Transverse colon (tissue), 4 donors: ENCODE results near the gene NUDT15. TPM values are rescaled to one million over a fixed set of nuclear protein-coding genes. Genes with fewer than 3 reads are reported as not detected.

Source experiments
- DNase-seq: peaks from one replicate; pipeline ENCODE4 v3.0.0-alpha.2; 2019
- H3K27ac ChIP-seq, 4 donors: fragments of 200-600 bp; sonication (generic); 2 replicates each; pipeline ENCODE4 v1.5.1; 2016 to 2018; ENCODE audit warnings: inconsistent platforms in 4 of 4
- H3K27me3 ChIP-seq: fragments of 200-600 bp; sonication (generic); 2 replicates; pipeline ENCODE4 v1.5.1; 2017; ENCODE audit warnings: inconsistent platforms
- H3K36me3 ChIP-seq, 4 donors: fragments of 200-600 bp; sonication (generic); 2 replicates each; pipeline ENCODE4 v1.5.1; 2017 to 2019; ENCODE audit warnings: inconsistent platforms in 4 of 4
- H3K4me1 ChIP-seq, 4 donors: fragments of 200-600 bp; sonication (generic); 2 replicates each; pipeline ENCODE4 v1.5.1; 2017 to 2020; ENCODE audit warnings: inconsistent platforms in 4 of 4
- H3K4me3 ChIP-seq, 4 donors: fragments of 200-600 bp; sonication (generic); 1 replicate in 1 of 4; 2 replicates in 3 of 4; pipeline versions ENCODE4 v1.5.1 to v1.6.1; 2017 to 2019; ENCODE audit warnings: inconsistent platforms in 4 of 4
- H3K9me3 ChIP-seq, 2 donors: fragments of 200-600 bp; sonication (generic); 2 replicates each; pipeline ENCODE4 v1.5.1; 2017 to 2019; ENCODE audit warnings: inconsistent platforms in 2 of 2
- CTCF ChIP-seq, 5 experiments: fragments of 200-600 bp in 3 of 5; fragments of 450-650 bp in 2 of 5; sonication (generic) in 3 of 5; IDR thresholded peaks; 1 replicate in 2 of 5; 2 replicates in 3 of 5; pipeline ENCODE4 v1.5.1; 2016 to 2017; ENCODE audit warnings: antibody characterized with exemption in 5 of 5, inconsistent platforms in 3 of 5, mild to moderate bottlenecking in 2 of 5, moderate library complexity in 1 of 5
- EP300 ChIP-seq: sonication (generic); formaldehyde crosslinking; IDR thresholded peaks from one replicate; pipeline ENCODE4 v1.6.1; 2017; ENCODE audit warnings: antibody characterized with exemption, low read depth
- POLR2A ChIP-seq: fragments of 450-650 bp; IDR thresholded peaks from one replicate; pipeline ENCODE4 v1.6.1; 2016; ENCODE audit warnings: antibody characterized with exemption, mild to moderate bottlenecking, moderate library complexity
- POLR2AphosphoS5 ChIP-seq, 3 donors: sonication (generic); formaldehyde crosslinking; IDR thresholded peaks; one replicate each; pipeline ENCODE4 v1.6.1; 2016; ENCODE audit warnings: antibody characterized with exemption in 3 of 3
- WGBS, 2 donors: methylation state at CpG; one replicate each; pipeline ENCODE4 v1.1.5; 2018; ENCODE audit warnings: low coverage in 1 of 2; 5-methylcytosine and 5-hydroxymethylcytosine counted together
- in situ Hi-C, 4 donors: fragments of 200-750 bp; cut with MboI; loops; one replicate each; pipeline versions ENCODE4 v1.15.0 to v1.15.1; 2017; ENCODE audit warnings: low sequenced_read_pairs in 3 of 4, low pct_ligation_motif_present in 1 of 4, low pct_unique_long_range_greater_than_20kb in 1 of 4
- intact Hi-C: fragments of 100-400 bp; cut with DNase I; formaldehyde crosslinking; loops from one replicate; pipeline ENCODE4 v1.15.1; 2023; ENCODE audit warnings: low total_unique reads
- total RNA-seq, 4 donors: library from RNA; depleted of rRNA; stranded (reverse); fragments of >200 nt; gene quantifications; one replicate each; pipeline ENCODE4 v1.1.0, GENCODE V29; 2016

The NUDT15 gene
- total RNA-seq, 4 donors from 2014 or later = 0.40 to 16.1 (median 11.4) TPM

GRCh38 chr13:48072787-48073186 lies 35.3 kb downstream of the NUDT15 start:
- no peak for TF ChIP-seq POLR2AphosphoS5 (IDR thresholded peaks at IDR 0.05)
- TF ChIP-seq EP300 = no peak
- no peak for TF ChIP-seq POLR2A
- TF ChIP-seq CTCF (IDR thresholded peaks at IDR 0.05) = no peak
- intact Hi-C loops (no loop called here), in situ Hi-C loops (no loop called here)
- no peak for DNase-seq
- H3K36me3 ChIP-seq = peaks cover 4 to 82% (median 41%) of the 10 kb centered on the region in 4 donors
- H3K4me3 ChIP-seq = no peak overlapping the region
- 100% methylated on average over 2 of the region's 2 CpGs; no CpG with 5 or more reads in 1 of the 2 donors for WGBS, 2 donors
- no peaks in the 10 kb centered on the region for H3K27me3 ChIP-seq
- H3K9me3 ChIP-seq = peaks cover 0 to 33% of the 10 kb centered on the region in 2 donors
- no peaks in the 10 kb centered on the region for H3K4me1 ChIP-seq
- H3K27ac ChIP-seq = no peak overlapping the region

GRCh38 chr13:48074006-48074405 lies 36.5 kb downstream of the NUDT15 start:
- no peak overlapping the region for H3K4me3 ChIP-seq
- peaks cover 0 to 26% of the 10 kb centered on the region in 2 donors for H3K9me3 ChIP-seq
- peaks cover 4 to 87% (median 44%) of the 10 kb centered on the region in 4 donors for H3K36me3 ChIP-seq
- no peak overlapping the region for H3K27ac ChIP-seq
- no peak for TF ChIP-seq CTCF (IDR thresholded peaks at IDR 0.05)
- no peak for TF ChIP-seq POLR2A
- TF ChIP-seq EP300 = no peak
- no peak for TF ChIP-seq POLR2AphosphoS5 (IDR thresholded peaks at IDR 0.05)
- no peaks in the 10 kb centered on the region for H3K27me3 ChIP-seq
- in situ Hi-C loops = no loop called here
- intact Hi-C loops = no loop called here
- 89 to 92% methylated on average over 2 of the region's 2 CpGs for WGBS, 2 donors
- H3K4me1 ChIP-seq = no peaks in the 10 kb centered on the region
- no peak for DNase-seq

GRCh38 chr13:48078251-48078656 lies 40.7 kb downstream of the NUDT15 start:
- DNase-seq = peak; percentile 13
- H3K27me3 ChIP-seq = no peaks in the 10 kb centered on the region
- no peaks in the 10 kb centered on the region for H3K4me1 ChIP-seq
- H3K36me3 ChIP-seq = peaks cover 2 to 93% (median 40%) of the 10 kb centered on the region in 4 donors
- H3K27ac ChIP-seq = no peak overlapping the region
- H3K9me3 ChIP-seq = no peaks in the 10 kb centered on the region
- TF ChIP-seq CTCF (IDR thresholded peaks at IDR 0.05) (peak in 1 of 5 experiments; percentile 19), POLR2AphosphoS5 (IDR thresholded peaks at IDR 0.05) (no peak)
- intact Hi-C loops (no loop called here), in situ Hi-C loops (loop anchor here in 1 of 4 donors (25.0 kb wide), 1 partner anchor 684 kb away; no protein-coding TSS in a partner anchor)
- no peak overlapping the region for H3K4me3 ChIP-seq
- 33% methylated on average over 2 of the region's 2 CpGs; no CpG with 5 or more reads in 1 of the 2 donors for WGBS, 2 donors

- in situ Hi-C loops = loop anchor here in 1 of 4 donors (25.0 kb wide), 1 partner anchor 681 kb away; no protein-coding TSS in a partner anchor
- TF ChIP-seq POLR2AphosphoS5 (IDR thresholded peaks at IDR 0.05) = no peak
- no peak for TF ChIP-seq CTCF (IDR thresholded peaks at IDR 0.05)
- TF ChIP-seq POLR2A = no peak
- no peak for TF ChIP-seq EP300
- H3K4me1 ChIP-seq = no peaks in the 10 kb centered on the region
- no peak for DNase-seq
- H3K27me3 ChIP-seq = no peaks in the 10 kb centered on the region
- no peak overlapping the region for H3K4me3 ChIP-seq
- WGBS, 2 donors = 96 to 97% methylated on average over 4 of the region's 4 CpGs
- no peak overlapping the region for H3K27ac ChIP-seq
- H3K9me3 ChIP-seq = no peaks in the 10 kb centered on the region
- intact Hi-C loops = no loop called here
- peaks cover 0 to 89% (median 31%) of the 10 kb centered on the region in 4 donors for H3K36me3 ChIP-seq
Measured at GRCh38 chr13:48081739-48082138, 44.2 kb downstream of the NUDT15 start.
